Activated naive CD4-positive, alpha-beta T cell treated with anti-CD3 and anti-CD28 coated beads, Interleukin-2, amount 10 ng/mL, durations not matched to agents 7 days and 5 days (primary cell): ENCODE results near the gene PGLYRP3.

ENCODE experiments used
- CTCF ChIA-PET: fragments of 350-600 bp; sonication (Branson Sonifier 250); formaldehyde crosslinking; loops from one replicate; lab custom pipeline; 2021; ENCODE audit warnings: antibody characterized with exemption; lab: Charles Lee
- DNase-seq: peaks from one replicate; pipeline ENCODE4 v3.0.0-alpha.2; 2020
- H3K27ac Mint-ChIP-seq: one replicate; pipeline ENCODE4 v1.8.0; 2021; ENCODE audit warnings: mild to moderate bottlenecking, moderate library complexity, mixed read lengths
- H3K27me3 Mint-ChIP-seq: one replicate; pipeline ENCODE4 v1.8.0; 2021; ENCODE audit warnings: mild to moderate bottlenecking, mixed read lengths
- H3K36me3 Mint-ChIP-seq: one replicate; pipeline ENCODE4 v1.8.0; 2021; ENCODE audit warnings: mixed read lengths
- H3K4me1 Mint-ChIP-seq: one replicate; pipeline ENCODE4 v1.8.0; 2021; ENCODE audit warnings: mixed read lengths
- H3K4me3 Mint-ChIP-seq: one replicate; pipeline ENCODE4 v1.8.0; 2021; ENCODE audit warnings: mild to moderate bottlenecking, moderate library complexity, mixed read lengths
- H3K9me3 Mint-ChIP-seq: one replicate; pipeline ENCODE4 v1.8.0; 2021; ENCODE audit warnings: mixed read lengths

Gene PGLYRP3

GRCh38 chr1:153250166-153250565 is 62.6 kb downstream of the PGLYRP3 start:
- H3K27me3 Mint-ChIP-seq: peaks cover 14% of the 10 kb centered on the region

DNA sequence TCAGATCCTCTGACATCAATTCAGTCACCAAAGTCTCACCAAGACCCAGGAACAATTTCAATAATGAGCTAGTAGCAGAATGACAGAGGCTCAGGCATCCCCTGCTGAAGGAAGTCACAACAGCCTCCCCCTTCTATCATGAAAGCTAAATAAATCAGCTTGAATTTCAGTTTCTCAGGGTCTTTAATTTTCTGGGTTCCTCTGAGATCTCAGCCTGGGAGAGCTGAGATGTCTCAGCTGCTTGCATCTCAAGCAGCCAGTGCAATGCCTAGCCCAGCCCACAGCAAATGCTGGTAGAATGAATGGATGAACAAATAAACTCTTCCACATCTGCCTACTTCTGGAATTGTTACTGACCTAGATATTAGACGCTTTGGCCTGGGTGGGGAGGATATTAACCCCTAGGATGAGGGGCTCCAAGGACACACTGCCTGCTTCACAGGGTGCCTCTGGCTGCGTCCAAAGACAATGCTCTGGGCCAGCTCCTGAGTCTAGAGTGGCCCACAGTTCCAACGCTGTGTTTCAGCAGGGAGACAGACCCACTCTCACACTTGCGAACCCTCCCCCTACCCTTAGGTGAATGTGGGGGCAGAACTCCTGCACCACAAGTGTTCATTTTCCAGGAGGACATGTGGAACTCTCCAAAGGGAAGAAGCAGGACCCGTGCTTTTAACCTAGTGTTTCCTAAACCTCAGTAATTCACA is 64.4 kb downstream of the PGLYRP3 start:
- DNase-seq: no peak
- CTCF ChIA-PET: interaction anchor here (1.1 kb wide), 1 partner anchor 26 kb away, joined by 3 read pairs; no protein-coding TSS in a partner anchor
- no peak overlapping the region for H3K27ac Mint-ChIP-seq

More at GRCh38 chr1:153250166-153250565, 62.6 kb downstream of the PGLYRP3 start:
- Mint-ChIP-seq H3K36me3 (no peaks in the 10 kb centered on the region), H3K27ac (no peak overlapping the region), H3K9me3 (no peaks in the 10 kb centered on the region), H3K4me1 (peaks cover 4% of the 10 kb centered on the region), H3K4me3 (no peak overlapping the region)
- CTCF ChIA-PET: no interaction called here
- DNase-seq: no peak

More for the DNA sequence above, 64.4 kb downstream of the PGLYRP3 start:
- Mint-ChIP-seq H3K36me3 (no peaks in the 10 kb centered on the region), H3K4me1 (no peaks in the 10 kb centered on the region), H3K4me3 (no peak overlapping the region), H3K9me3 (no peaks in the 10 kb centered on the region), H3K27me3 (peaks cover 5% of the 10 kb centered on the region)
